ENCODE results near the gene SELENOF. TPM values are rescaled to one million over a fixed set of nuclear protein-coding genes. Genes with fewer than 3 reads are reported as not detected.

SELENOF gene
- total RNA-seq, 2 donors from 2014 or later = 73.1 to 80.7 TPM

DNA sequence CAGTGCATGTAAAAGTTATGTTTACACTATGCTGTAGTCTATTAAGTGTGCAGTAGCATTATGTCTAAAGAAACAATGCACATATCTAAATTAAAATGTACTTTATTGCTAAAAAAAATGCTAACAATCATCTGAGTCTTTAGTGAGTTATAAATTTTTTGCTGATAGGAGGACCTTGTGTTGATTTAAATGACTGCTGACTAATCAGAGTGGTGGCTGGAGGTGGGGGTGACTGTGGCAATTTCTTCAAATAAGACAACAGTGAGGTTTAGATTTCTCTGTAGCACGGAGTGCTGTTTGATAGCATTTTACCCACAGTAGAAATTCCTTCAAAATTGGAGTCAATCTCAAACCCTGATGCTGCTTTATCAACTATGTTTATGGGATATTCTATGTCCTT is 37.5 kb upstream of the SELENOF start:
- Histone ChIP-seq H3K27ac (no peak overlapping the region), H3K4me3 (no peak overlapping the region), H3K4me1 (peaks cover 0 to 8% of the 10 kb centered on the region in 2 donors), H3K9me3 (no peaks in the 10 kb centered on the region), H3K36me3 (no peaks in the 10 kb centered on the region), H3K27me3 (no peaks in the 10 kb centered on the region)
- no peak for DNase-seq (ENCODE audit: low spot score)
- no peak for TF ChIP-seq CTCF (IDR thresholded peaks at IDR 0.05)

DNA sequence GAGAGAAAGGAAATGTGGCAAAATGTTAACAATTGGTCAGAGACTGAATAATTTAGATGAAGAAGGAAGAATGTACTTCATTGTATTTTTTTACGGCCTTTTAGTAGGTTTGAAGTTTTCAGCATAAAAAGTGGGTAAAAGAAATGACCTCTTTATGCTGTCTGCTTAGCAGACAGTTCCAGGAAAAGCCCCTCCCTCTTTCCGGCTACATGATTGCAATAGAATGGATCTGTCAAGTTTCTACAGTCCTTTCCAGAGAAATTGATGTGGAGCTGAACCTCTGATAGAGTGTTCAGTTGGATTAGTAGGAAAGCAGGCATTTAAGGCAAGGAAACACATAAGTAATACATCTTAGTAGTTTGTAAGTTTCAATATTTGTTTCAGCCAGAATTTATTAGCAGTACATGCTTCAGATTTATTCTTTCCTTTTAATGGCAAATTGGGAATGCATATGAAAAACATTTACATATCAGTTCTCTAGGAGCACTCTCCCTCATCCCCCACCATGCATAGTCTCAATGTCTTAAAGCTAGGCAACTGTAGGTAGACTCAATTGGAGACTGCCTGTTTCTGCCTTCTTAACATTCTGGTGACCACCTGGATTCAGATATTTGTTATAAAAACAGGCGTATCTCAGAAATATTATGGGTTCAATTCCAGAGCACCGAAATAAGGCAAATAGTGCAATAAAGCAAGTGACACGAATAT is 36.9 kb upstream of the SELENOF start:
- TF ChIP-seq CTCF (IDR thresholded peaks at IDR 0.05) = no peak
- no peak overlapping the region for H3K4me3 ChIP-seq
- no peak overlapping the region for H3K27ac ChIP-seq
- no peaks in the 10 kb centered on the region for H3K27me3 ChIP-seq
- no peak for DNase-seq (ENCODE audit: low spot score)
- H3K9me3 ChIP-seq = no peaks in the 10 kb centered on the region
- no peaks in the 10 kb centered on the region for H3K36me3 ChIP-seq
- H3K4me1 ChIP-seq = peaks cover 0 to 8% of the 10 kb centered on the region in 2 donors

DNA sequence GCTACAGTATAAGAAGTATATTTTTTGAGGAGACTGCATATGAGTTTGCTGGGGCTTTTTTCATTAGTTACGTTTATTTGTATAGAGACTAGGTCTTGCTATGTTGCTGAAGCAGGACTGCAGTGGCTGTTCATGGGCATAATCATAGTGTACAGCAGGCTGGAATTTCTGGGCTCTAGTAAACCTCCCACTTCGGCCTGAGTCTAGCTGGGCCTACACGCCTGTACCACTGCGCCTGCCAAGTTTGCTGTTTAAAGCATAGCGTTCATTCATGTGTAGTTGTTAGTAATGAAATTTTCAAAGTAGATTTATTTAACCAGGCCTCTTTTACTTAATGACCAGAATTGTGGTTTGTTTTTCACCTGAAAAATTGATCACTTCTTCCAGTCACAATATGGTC is 34.3 kb upstream of the SELENOF start:
- H3K9me3 ChIP-seq = no peaks in the 10 kb centered on the region
- no peaks in the 10 kb centered on the region for H3K27me3 ChIP-seq
- no peak overlapping the region for H3K4me3 ChIP-seq
- peaks cover 0 to 8% of the 10 kb centered on the region in 2 donors for H3K4me1 ChIP-seq
- no peaks in the 10 kb centered on the region for H3K36me3 ChIP-seq
- H3K27ac ChIP-seq = no peak overlapping the region
- no peak for DNase-seq (ENCODE audit: low spot score)
- TF ChIP-seq CTCF (IDR thresholded peaks at IDR 0.05) = no peak

DNA sequence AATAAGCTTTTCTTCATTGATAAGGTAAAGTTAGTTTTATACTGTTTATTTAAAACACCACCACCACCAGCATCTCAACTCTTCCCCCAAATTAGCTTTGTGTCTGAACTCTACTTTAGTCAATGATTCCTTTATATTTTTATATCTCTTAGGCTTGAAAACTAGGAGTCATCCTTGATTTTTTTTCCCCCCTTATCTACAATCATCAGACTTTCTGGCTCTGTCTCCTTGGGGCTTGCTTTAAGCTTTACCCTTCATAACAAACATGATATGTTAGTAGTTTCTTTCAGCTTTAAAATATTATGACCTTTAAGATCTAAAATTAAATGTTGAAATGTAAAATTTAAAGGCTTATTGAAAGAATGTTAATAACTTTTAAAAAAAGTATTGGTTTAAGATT is 28.8 kb upstream of the SELENOF start:
- peaks cover 0 to 3% of the 10 kb centered on the region in 2 donors for H3K4me1 ChIP-seq
- no peaks in the 10 kb centered on the region for H3K27me3 ChIP-seq
- no peak overlapping the region for H3K27ac ChIP-seq
- H3K9me3 ChIP-seq = no peaks in the 10 kb centered on the region
- no peak for TF ChIP-seq CTCF (IDR thresholded peaks at IDR 0.05)
- H3K36me3 ChIP-seq = no peaks in the 10 kb centered on the region
- no peak for DNase-seq (ENCODE audit: low spot score)
- H3K4me3 ChIP-seq = no peak overlapping the region

GRCh38 chr1:86942042-86942441 is 28.1 kb upstream of the SELENOF start:
- no peak for DNase-seq (ENCODE audit: low spot score)
- no peaks in the 10 kb centered on the region for H3K9me3 ChIP-seq
- no peaks in the 10 kb centered on the region for H3K36me3 ChIP-seq
- no peaks in the 10 kb centered on the region for H3K4me1 ChIP-seq
- H3K27ac ChIP-seq = no peak overlapping the region
- no peak for TF ChIP-seq CTCF (IDR thresholded peaks at IDR 0.05)
- H3K4me3 ChIP-seq = no peak overlapping the region
- H3K27me3 ChIP-seq = no peaks in the 10 kb centered on the region

DNA sequence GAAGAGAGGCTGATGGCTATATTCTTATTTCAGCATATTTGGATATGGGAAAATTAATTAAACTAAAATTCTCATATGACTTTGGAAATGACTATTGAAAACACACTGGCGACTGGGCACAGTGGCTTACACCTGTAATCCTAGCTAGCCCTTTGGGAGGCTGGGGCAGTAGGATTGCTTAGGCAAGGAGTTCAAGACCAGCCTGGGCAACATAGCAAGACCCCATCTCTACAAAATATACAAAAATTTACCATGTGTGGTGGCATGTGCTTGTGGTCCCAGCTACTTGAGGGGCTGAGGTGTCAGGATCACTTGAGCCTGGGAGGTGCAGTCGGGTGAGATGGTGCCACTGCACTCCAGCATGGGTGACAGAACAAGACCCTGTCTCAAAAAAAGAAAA is 26.7 kb upstream of the SELENOF start:
- TF ChIP-seq CTCF (IDR thresholded peaks at IDR 0.05) = no peak

More for the DNA sequence above, 26.7 kb upstream of the SELENOF start:
- Histone ChIP-seq H3K27ac (no peak overlapping the region), H3K9me3 (no peaks in the 10 kb centered on the region), H3K27me3 (no peaks in the 10 kb centered on the region), H3K4me3 (no peak overlapping the region), H3K4me1 (no peaks in the 10 kb centered on the region), H3K36me3 (no peaks in the 10 kb centered on the region)
- no peak for DNase-seq (ENCODE audit: low spot score)

All from right atrium auricular region (tissue), 2 donors.